NOMO-1 (cell line): ENCODE data around the gene SOCS3.
A peak's percentile ranks its signal among the peaks of the same experiment; 100 is the strongest.

Experiments used
- DNase-seq, 2 experiments: peaks; one replicate each; lab custom pipeline; 2025; ENCODE audit not compliant: unreplicated experiment in 2 of 2; lab: John Stamatoyannopoulos, UW

The SOCS3 gene

GRCh38 chr17:78353834-78354233 is 6.0 kb downstream of the SOCS3 start:
- DNase-seq: no peak

- DNase-seq: no peak
Observed at GRCh38 chr17:78351449-78352006, 8.3 kb downstream of the SOCS3 start.

GRCh38 chr17:78349891-78350642 is 9.8 kb downstream of the SOCS3 start:
- no peak for DNase-seq

GRCh38 chr17:78348055-78348770 is 11.7 kb downstream of the SOCS3 start:
- no peak for DNase-seq

- no peak for DNase-seq
Observed at GRCh38 chr17:78347453-78347852, 12.4 kb downstream of the SOCS3 start.

GRCh38 chr17:78346605-78347250 is 13.1 kb downstream of the SOCS3 start:
- no peak for DNase-seq

GRCh38 chr17:78345791-78346494 is 13.9 kb downstream of the SOCS3 start:
- no peak for DNase-seq

GRCh38 chr17:78345172-78345571 is 14.7 kb downstream of the SOCS3 start:
- DNase-seq: no peak

GRCh38 chr17:78344666-78345065 is 15.2 kb downstream of the SOCS3 start:
- DNase-seq: no peak

- no peak for DNase-seq
Observed at GRCh38 chr17:78343543-78344201, 16.2 kb downstream of the SOCS3 start.

- DNase-seq: peak; percentile 21 to 26
Observed at GRCh38 chr17:78343187-78343542, 16.7 kb downstream of the SOCS3 start.

- DNase-seq: peak in 1 of 2 experiments; percentile 18
Observed at GRCh38 chr17:78342449-78343186, 17.3 kb downstream of the SOCS3 start.

GRCh38 chr17:78341559-78342448 is 18.1 kb downstream of the SOCS3 start:
- DNase-seq: no peak

- DNase-seq: no peak
Observed at GRCh38 chr17:78340183-78340955, 19.5 kb downstream of the SOCS3 start.

GRCh38 chr17:78338486-78339259 is 21.2 kb downstream of the SOCS3 start:
- DNase-seq: no peak

- DNase-seq: peak; percentile 56 to 66
Observed at GRCh38 chr17:78337244-78338109, 22.4 kb downstream of the SOCS3 start.
